Smooth muscle cell (in vitro differentiated cells): Measurements from ENCODE around the gene GPR150. TPM values are rescaled to one million over a fixed set of nuclear protein-coding genes. Genes with fewer than 3 reads are reported as not detected.

Experiments
- DNase-seq: peaks from one replicate; lab custom pipeline; 2025; ENCODE audit not compliant: unreplicated experiment; lab: John Stamatoyannopoulos, UW
- H2AFZ ChIP-seq: fragments of 200-600 bp; sonication (generic); 2 replicates; pipeline ENCODE4 v1.6.0; 2016; ENCODE audit warnings: antibody characterized with exemption, low read depth, mild to moderate bottlenecking
- H3F3A ChIP-seq: fragments of 200-600 bp; sonication (generic); 2 replicates; pipeline ENCODE4 v1.6.0; 2017; ENCODE audit warnings: antibody characterized with exemption, low read depth
- H3K27ac ChIP-seq: fragments of 200-600 bp; sonication (generic); 2 replicates; pipeline ENCODE4 v1.5.1; 2016; ENCODE audit warnings: low read depth, mild to moderate bottlenecking
- H3K27me3 ChIP-seq: fragments of 200-600 bp; sonication (generic); 2 replicates; pipeline ENCODE4 v1.6.1; 2016; ENCODE audit warnings: low read depth, mild to moderate bottlenecking
- H3K36me3 ChIP-seq: fragments of 200-600 bp; sonication (generic); 2 replicates; pipeline ENCODE4 v1.5.1; 2016; ENCODE audit warnings: low read depth
- H3K4me1 ChIP-seq: fragments of 200-600 bp; sonication (generic); 2 replicates; pipeline ENCODE4 v1.5.1; 2016; ENCODE audit warnings: low read depth
- H3K4me2 ChIP-seq: fragments of 200-600 bp; sonication (generic); 2 replicates; pipeline ENCODE4 v1.6.0; 2016; ENCODE audit warnings: mild to moderate bottlenecking
- H3K4me3 ChIP-seq: fragments of 200-600 bp; sonication (generic); 2 replicates; pipeline ENCODE4 v1.5.1; 2016; ENCODE audit warnings: mild to moderate bottlenecking
- H3K79me2 ChIP-seq: fragments of 200-600 bp; sonication (generic); 2 replicates; pipeline ENCODE4 v1.6.0; 2016; ENCODE audit warnings: low read depth, mild to moderate bottlenecking
- H3K9ac ChIP-seq: fragments of 200-600 bp; sonication (generic); 2 replicates; pipeline ENCODE4 v1.6.0; 2016; ENCODE audit warnings: low read depth
- H3K9me3 ChIP-seq: fragments of 200-600 bp; sonication (generic); replicated peaks from 2 replicates; pipeline ENCODE4 v1.5.1; 2016; ENCODE audit warnings: low read depth
- H4K20me1 ChIP-seq: fragments of 200-600 bp; sonication (generic); 2 replicates; pipeline ENCODE4 v1.6.0; 2016; ENCODE audit warnings: low read depth
- CTCF ChIP-seq: fragments of 200-600 bp; sonication (generic); IDR thresholded peaks from 2 replicates; pipeline ENCODE4 v1.5.1; 2017; ENCODE audit warnings: borderline replicate concordance, mild to moderate bottlenecking, antibody characterized with exemption; ENCODE audit not compliant: insufficient read depth, poor library complexity, severe bottlenecking
- WGBS: methylation state at CpG from one replicate; pipeline ENCODE4 v1.1.7; 2016; ENCODE audit warnings: low lambda C conversion rate; 5-methylcytosine and 5-hydroxymethylcytosine counted together
- polyA plus RNA-seq: library from polyadenylated mRNA; unstranded; fragments of >200 nt; fragmentation: Nextera tagmentation; extraction: Ambion mirVana; gene quantifications from 2 replicates; pipeline ENCODE4 v1.2.1, GENCODE V29; 2016
- total RNA-seq: library from RNA; depleted of rRNA; stranded (reverse); fragments of >200 nt; gene quantifications from 2 replicates; pipeline ENCODE4 v1.2.3, GENCODE V29; 2014

GPR150 gene
- total and polyA plus RNA-seq, 2 experiments from 2014 or later, result 0.04 to 0.13 TPM

GRCh38 chr5:95633671-95634070 is 13.8 kb downstream of the GPR150 start:
- DNase-seq, result no peak

GRCh38 chr5:95634081-95634480 is 14.2 kb downstream of the GPR150 start:
- Histone ChIP-seq H3K27me3 (no peaks in the 10 kb centered on the region), H3K36me3 (no peaks in the 10 kb centered on the region), H3K9ac (no peak overlapping the region), H4K20me1 (no peaks in the 10 kb centered on the region), H3F3A (no peaks in the 10 kb centered on the region), H3K9me3 (no peaks in the 10 kb centered on the region), H3K4me3 (no peak overlapping the region), H3K4me2 (peak overlapping the region; percentile 7), H3K27ac (no peak overlapping the region), H2AFZ (no peak overlapping the region), H3K4me1 (no peaks in the 10 kb centered on the region), H3K79me2 (no peaks in the 10 kb centered on the region)
- no peak for TF ChIP-seq CTCF
- WGBS, result 71% methylated on average over 3 of the region's 3 CpGs
- no peak for DNase-seq

More at GRCh38 chr5:95633671-95634070, 13.8 kb downstream of the GPR150 start:
- no peaks in the 10 kb centered on the region for H3K36me3 ChIP-seq
- no peak overlapping the region for H3K27ac ChIP-seq
- 26% methylated on average over 3 of the region's 3 CpGs for WGBS
- H4K20me1 ChIP-seq, result no peaks in the 10 kb centered on the region
- H2AFZ ChIP-seq, result no peak overlapping the region
- no peaks in the 10 kb centered on the region for H3F3A ChIP-seq
- TF ChIP-seq CTCF, result no peak
- H3K4me2 ChIP-seq, result peak overlapping the region; percentile 7
- H3K9me3 ChIP-seq, result no peaks in the 10 kb centered on the region
- H3K4me3 ChIP-seq, result no peak overlapping the region
- no peaks in the 10 kb centered on the region for H3K4me1 ChIP-seq
- H3K79me2 ChIP-seq, result no peaks in the 10 kb centered on the region
- no peaks in the 10 kb centered on the region for H3K27me3 ChIP-seq
- no peak overlapping the region for H3K9ac ChIP-seq

DNA sequence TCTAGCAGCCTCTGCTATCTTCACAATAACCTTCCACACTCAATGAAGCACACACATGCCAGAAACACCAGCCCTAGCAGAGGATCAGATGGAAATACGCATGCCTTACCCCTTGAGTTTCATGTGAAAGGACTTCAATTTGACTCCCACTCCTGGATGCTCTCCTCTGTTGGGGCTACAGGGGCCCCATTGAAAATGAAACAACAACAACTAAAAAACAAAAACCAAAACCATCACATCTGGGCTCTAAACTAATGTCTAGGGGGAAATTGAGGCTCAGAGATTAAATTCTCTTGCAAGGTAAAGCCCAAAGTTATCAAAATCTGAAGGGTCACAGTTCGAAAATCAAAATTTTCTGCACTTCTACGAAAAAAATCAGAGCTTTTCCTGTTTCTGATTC is 18.7 kb downstream of the GPR150 start:
- H2AFZ ChIP-seq, result no peak overlapping the region
- no peaks in the 10 kb centered on the region for H3K36me3 ChIP-seq

More for the DNA sequence above, 18.7 kb downstream of the GPR150 start:
- no peaks in the 10 kb centered on the region for H3F3A ChIP-seq
- whole genome bisulfite sequencing, result 83% methylated on average over 3 of the region's 3 CpGs
- no peak overlapping the region for H3K4me2 ChIP-seq
- no peaks in the 10 kb centered on the region for H4K20me1 ChIP-seq
- no peak overlapping the region for H3K27ac ChIP-seq
- DNase-seq, result no peak
- H3K79me2 ChIP-seq, result no peaks in the 10 kb centered on the region
- H3K9me3 ChIP-seq, result no peaks in the 10 kb centered on the region
- TF ChIP-seq CTCF, result no peak
- H3K9ac ChIP-seq, result no peak overlapping the region
- no peak overlapping the region for H3K4me3 ChIP-seq
- H3K4me1 ChIP-seq, result no peaks in the 10 kb centered on the region
- H3K27me3 ChIP-seq, result no peaks in the 10 kb centered on the region
